ENCODE data around the gene CFD.
"Not testable (repeated sequence)": the region's sequence is repeated elsewhere in the genome, so short reads cannot be mapped to it uniquely, and the experiment has no call there.

The CFD gene

DNA sequence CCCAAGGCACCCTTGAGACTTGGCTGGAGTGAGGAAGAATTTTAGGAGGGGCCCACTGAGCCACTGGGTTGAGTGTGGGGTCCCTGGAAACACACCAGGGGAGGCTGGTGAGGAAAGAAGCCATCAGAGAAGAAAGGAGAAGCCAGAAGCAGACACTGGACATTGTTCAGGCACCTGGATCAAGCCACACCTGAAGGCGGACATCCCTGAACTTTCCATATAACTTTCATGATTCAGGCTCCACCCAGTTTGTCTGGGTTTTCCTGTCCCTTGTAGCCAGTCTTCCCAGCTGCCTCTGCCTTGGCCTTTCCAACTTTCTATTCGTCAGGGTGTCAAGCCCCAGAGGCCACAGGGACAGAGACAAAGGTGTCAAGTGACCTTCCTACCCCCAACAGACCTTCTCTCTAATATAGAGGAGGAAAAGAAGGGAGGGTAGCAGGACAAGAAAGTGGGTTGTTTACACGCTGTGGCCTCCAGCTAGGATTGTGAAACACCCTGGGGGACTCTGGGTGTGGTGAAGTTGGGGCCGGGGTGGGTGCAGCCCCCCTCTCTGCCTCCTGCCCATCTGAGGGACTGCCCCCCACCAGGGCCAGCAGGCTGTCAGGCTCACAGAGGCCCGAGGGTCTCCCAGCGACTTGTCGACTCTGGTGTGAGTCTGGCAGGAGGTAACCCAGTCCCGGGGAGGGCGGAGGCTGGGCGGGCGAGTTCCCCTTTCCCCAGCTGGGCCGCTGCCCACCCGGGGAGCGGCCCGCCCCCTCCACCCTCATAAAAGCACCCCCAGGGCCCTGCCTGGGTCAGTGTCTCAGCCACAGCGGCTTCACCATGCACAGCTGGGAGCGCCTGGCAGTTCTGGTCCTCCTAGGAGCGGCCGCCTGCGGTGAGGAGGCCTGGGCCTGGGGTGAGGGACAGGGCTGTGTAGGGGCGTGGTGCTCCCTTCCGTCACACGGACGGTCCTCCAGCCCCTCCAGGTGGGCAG, at the start of gene CFD:
Gene CFD, plus strand, starts transcription at position 797 of the 976 bp plus-strand sequence. Its CDS starts 26 bp downstream, at position 823.
- DNase-seq = no peak

DNA sequence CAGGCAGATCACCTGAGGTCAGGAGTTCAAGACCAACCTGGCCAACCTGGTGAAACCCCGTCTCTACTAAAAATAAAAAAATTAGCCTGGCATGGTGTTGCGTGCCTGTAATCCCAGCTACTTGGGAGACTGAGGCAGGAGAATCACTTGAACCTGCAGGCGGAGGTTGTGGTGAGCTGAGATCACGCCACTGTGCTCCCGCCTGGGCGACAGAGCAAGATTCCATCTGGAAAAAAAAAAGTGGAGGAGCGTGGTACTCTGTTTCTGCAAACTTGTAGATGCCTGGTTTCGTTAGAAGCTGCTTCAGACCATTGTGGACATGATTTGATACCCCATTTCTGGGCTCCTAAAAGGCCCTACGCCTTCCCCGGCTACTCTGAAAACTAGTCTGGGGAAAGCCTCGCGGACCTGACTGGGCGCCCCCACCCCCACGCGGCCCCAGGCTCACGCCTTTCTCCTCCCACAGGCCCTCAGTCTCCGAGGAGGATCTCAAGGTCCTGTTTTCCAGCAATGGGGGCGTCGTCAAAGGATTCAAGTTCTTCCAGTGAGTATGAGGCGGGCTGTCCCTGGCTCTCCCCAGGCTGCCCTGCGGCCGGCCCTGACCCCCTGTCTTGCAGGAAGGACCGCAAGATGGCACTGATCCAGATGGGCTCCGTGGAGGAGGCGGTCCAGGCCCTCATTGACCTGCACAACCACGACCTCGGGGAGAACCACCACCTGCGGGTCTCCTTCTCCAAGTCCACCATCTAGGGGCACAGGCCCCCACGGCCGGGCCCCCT, 49.2 kb upstream of the CFD start:
- no peak for DNase-seq

DNA sequence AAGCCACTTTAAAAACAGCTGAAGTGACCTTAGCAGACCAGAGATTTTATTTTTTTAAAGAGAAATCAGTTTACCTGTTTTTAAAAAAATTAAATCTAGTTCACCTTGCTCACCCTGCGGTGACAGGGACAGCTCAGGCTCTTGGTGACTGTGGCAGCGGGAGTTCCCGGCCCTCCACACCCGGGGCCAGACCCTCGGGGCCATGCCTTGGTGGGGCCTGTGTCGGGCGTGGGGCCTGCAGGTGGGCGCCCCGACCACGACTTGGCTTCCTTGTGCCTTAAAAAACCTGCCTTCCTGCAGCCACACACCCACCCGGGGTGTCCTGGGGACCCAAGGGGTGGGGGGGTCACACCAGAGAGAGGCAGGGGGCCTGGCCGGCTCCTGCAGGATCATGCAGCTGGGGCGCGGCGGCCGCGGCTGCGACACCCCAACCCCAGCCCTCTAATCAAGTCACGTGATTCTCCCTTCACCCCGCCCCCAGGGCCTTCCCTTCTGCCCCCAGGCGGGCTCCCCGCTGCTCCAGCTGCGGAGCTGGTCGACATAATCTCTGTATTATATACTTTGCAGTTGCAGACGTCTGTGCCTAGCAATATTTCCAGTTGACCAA, 48.5 kb upstream of the CFD start:
- no peak for DNase-seq

DNA sequence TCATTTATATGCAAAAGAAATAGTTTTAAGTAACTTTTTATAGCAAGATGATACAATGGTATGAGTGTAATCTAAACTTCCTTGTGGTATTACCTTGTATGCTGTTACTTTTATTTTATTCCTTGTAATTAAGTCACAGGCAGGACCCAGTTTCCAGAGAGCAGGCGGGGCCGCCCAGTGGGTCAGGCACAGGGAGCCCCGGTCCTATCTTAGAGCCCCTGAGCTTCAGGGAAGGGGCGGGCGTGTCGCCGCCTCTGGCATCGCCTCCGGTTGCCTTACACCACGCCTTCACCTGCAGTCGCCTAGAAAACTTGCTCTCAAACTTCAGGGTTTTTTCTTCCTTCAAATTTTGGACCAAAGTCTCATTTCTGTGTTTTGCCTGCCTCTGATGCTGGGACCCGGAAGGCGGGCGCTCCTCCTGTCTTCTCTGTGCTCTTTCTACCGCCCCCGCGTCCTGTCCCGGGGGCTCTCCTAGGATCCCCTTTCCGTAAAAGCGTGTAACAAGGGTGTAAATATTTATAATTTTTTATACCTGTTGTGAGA, 47.9 kb upstream of the CFD start:
- no peak for DNase-seq

DNA sequence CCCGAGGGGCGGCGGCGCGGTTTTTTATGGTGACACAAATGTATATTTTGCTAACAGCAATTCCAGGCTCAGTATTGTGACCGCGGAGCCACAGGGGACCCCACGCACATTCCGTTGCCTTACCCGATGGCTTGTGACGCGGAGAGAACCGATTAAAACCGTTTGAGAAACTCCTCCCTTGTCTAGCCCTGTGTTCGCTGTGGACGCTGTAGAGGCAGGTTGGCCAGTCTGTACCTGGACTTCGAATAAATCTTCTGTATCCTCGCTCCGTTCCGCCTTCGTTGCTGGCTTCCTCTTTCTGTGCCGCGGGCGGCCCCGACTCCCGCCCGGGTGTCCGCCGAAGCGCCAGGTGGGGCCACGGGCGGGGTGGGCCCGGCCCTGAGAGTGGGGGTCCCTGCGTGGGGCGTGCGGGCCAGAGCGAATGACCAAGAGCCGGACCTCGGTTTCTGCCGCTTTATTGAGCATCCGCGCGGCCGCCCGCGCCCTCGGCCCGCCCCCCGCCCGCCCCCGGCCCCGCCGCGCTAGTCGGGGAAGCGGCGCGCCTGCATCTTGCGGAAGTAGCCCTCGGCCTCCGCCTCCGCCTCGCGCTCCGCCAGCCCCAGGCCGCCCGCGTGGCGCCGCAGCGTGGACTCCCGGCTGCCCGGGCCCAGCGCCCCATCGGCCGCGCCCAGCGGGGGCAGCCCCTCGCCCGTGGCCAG, 47.3 kb upstream of the CFD start:
- no peak for DNase-seq

DNA sequence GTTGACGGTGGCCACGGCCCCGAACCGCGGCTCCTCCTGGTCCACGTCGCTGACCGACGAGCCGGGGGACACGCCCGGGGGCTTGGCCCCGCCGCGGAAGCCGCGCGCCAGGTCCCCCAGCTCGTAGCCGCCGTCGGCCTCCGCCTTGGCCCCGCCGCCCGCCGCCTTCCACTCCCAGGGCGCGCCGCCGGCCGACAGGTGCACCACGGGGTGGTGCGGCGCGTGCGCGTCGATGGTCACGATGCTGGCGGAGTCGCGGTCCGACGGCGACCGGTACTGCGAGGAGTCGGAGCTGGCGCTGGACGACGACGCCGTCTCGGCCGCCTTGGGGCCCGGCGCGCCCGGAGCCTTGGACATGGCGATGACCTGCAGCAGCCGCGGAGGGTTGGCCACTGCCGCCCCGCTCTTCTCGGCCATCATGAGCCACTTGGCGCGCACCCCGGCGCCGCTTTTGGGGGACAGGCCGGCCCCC, 46.7 kb upstream of the CFD start:
- DNase-seq = no peak

DNA sequence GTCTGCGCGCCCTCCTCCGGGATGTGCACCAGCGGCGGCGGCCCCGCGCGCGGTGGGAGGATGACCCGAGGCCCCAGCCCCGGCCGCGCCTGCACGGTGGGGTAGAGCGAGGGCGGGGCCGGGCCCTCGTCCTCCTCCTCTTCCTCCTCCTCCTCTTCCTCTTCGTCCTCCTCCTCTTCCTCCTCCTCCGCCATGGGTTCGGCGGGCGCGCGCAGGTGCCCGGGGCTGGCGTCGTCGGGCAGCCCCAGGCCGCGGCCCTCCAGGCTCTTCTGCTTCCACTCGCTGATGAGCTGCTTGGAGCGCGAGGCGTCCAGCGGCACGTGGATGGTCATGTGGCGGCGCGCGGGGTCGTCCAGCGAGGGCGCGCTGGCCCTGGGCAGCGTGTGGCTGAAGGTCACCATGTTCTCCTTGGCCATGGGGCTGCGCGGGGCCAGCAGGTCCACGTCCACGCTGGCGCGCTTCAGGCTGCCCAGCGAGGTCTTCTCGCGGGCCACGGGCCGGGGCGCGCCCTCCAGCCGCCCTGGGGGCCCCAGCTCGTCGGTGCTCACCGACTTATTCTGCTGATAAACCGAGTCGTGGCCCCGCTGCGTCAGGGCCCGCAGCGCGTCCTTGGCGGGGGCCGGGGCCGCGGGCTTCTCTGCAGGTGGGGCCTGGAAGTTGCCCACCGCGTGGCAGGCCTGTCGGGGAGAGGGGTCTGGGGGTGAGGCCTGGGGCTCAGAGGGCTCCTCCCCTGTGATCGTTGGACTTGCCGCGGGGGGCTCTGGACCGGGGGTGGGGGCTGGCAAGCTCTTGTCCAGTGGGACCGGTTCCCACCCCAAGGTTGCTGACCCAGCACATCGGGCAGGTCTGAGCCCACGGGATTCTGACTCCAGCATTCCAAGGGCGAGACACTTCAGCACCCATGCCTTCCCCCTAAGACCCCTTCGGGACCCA, 46.0 kb upstream of the CFD start:
- no peak for DNase-seq

DNA sequence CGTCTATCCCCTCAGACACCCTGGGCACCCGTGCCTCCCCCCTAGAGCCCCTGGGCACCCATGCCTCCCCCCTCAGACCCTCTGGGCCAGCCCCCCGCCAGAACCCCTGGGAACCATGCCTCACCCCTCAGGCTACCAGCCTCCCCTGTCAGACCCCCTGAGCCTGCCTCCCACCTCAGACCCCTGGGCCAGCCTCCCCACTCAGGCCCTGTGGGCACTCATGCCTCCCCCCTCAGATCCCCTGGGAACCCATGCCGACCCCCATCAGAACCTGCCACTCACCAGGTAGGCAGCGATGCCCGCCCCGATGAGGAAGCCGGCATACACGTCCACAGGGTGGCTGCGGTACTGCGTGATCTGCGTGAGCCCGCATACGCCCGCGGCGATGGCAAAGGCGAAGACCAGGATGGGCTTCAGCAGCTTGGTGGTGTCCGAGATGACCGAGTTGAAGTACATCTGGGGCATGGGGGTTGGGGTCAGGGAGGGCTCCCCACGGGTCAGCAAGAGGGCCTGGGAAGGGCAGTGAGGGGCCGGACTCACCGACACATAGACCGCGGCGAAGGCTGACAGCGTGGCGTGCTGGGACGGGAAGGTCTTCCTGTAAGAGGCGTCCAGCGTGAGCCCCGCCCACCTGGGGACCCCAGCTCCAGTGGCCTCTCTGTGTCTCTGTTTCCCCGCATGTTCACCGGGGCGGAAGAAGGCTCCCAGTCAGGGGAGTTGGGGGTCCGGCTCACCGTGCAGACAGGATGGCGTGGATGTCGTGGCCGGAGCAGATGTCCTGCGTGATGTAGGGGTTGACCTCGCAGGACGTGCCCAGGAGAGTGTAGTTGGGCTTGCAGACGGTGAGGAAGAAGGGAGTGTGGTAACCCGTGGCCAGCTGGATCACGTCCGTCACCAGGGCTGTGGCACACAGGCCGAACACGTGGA, 45.0 kb upstream of the CFD start:
- no peak for DNase-seq

DNA sequence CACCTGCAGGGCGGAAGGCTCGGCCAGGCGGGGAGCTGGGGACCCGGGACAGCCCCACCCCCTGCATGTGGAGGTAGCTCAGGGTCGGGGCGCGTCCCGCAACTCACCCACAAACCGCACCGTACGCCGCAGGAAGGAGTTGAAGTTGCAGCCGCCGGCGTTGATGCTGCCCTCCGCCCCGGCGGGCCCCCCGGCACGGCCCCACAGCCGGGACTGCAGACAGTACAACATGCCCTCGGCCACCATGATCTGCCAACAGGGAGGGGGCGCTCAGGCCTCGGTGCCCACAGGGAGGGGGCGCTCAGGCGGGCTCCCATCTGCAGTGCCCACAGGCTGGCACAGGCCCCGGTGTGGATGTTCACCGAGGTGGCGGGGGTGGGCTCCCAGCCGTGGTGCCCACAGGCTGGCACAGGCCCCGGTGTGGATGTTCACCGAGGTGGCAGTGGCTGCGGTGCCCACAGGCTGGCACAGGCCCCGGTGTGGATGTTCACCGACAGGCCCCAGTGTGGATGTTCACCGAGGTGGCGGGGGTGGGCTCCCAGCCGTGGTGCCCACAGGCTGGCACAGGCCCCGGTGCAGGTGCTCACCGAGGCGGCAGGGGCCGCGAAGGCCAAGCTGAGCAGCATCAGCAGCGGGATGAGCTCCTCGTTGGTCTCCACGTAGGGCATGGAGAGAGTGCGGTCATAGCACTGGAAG, 44.2 kb upstream of the CFD start:
- no peak for DNase-seq

DNA sequence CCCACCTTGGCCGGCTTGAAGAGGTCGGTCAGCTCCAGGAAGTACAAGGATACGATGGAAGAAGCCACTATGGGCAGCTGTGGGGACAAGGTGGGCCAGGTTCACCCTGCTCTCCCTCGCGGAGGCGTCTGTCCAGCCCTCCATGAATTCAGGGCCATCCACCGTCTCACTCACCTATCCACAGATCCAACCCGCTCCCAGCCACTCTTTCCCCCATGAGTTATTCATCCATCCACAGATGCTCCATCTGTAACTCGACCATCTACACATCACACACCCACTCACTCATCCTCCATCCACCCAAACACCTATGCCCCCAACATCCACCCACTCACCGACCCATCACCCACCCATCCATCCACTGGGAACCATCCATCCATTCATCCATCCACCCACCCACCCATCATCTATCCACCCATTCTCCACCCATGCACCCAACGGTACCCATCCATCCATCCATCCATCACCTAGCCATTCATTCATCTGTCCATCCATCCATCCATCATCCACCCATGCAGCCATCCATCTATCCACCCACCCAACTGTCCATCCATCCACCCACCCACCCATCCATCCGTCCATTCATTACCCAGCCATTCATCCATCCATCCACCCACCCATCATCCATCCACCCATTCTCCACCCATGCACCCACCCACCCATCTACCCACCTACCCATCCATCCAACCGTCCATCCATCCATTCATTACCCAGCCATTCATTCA, 43.5 kb upstream of the CFD start:
- DNase-seq = no peak

DNA sequence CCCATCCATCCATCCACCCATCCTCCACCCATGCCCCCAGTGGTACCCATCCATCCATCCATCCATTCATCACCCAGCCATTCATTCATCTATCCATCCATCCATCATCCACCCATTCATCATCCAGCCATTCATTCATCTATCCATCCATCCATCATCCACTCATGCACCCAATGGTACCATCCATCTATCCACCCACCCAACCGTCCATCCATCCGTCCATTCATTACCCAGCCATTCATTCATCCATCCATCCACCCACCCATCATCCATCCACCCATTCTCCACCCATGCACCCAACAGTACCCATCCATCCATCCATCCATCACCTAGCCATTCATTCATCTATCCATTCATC, 43.0 kb upstream of the CFD start:
- DNase-seq = no peak

DNA sequence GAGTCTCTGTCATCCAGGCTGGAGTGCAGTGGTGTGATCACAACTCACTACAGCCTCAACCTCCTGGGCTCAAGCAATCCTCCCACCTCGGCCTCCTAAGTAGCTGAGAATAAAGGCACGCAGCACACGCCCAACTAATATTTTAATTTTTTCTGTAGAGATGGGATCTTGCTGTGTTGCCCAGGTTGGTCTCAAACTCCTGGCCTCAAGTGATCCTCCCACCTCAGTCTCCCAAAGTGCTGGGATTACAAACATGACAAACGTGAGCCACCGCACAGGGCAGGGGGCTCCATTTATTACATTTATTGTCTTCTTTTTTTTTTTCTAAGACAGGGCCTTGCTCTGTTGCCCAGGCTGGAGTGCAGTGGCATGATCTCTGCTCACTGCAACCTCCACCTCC, 39.3 kb upstream of the CFD start:
- DNase-seq = not testable (repeated sequence)

DNA sequence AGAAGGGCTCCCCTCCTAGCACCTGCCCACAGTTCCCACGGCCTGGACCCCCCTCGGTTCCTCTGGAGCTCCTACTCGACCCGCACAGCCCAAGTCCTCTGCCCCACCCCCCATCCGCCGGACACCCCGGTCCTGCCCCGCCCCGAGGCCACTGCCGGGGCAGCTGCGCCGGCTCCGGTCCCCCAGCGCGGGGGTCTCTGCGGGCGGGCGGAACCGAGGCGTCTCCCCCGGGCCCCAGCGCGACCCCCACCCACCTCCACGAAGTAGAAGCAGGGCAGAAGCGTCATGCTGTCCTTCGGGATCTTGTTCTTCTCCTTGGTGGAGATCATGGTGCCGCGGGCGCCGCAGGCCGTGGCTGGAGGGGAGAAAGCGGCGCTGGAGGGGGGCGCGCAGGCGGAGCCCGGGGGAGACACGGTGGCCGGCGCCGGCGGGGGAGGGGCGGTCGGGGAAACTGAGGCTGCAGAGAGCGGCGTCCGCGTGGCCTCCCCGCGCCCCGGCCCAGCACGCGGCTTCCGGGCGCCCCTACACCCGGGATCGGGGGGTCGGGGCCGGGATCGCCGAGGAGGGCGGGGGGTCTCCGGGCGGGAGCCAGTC, 38.1 kb upstream of the CFD start:
- DNase-seq = no peak

DNA sequence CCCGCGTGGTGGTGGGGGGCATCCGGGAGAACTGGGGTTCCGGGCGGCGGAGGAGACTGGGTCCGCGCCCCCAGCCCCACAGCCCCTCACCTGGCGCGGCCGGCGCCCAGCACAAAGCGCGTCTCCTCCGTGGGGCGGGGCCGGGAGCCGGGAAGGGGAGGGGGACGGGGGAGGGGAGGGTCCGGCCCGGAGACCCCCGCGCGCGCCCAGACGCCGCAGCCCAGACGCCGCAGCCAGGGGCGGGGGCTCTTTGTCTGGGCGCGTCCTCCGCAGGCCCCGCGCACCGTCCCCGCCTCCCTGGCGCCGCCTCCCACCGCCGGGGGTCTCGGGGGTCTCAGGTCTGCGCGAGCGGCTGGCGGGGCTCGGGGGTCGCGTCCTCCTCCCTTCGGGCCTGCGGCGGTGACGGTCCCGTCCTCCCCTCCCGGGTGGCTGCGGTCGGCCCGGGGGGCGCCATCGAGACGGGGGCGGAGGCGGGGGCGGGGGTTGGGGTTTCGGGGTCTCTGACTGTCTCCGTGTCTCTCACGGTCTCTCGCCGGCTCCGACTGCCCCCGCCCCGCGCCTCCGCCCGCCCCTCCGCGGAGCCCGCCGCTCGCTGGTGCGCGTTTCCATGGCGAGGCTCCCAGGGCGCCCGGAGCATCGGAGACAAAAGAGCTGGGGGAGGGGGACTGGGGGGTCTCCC, 37.5 kb upstream of the CFD start, which contains the start of gene PLPPR3:
Gene PLPPR3, minus strand, starts transcription at position 131 of the 679 bp plus-strand sequence. CDS start 396 bp downstream, outside the sequence.
- DNase-seq = no peak

DNA sequence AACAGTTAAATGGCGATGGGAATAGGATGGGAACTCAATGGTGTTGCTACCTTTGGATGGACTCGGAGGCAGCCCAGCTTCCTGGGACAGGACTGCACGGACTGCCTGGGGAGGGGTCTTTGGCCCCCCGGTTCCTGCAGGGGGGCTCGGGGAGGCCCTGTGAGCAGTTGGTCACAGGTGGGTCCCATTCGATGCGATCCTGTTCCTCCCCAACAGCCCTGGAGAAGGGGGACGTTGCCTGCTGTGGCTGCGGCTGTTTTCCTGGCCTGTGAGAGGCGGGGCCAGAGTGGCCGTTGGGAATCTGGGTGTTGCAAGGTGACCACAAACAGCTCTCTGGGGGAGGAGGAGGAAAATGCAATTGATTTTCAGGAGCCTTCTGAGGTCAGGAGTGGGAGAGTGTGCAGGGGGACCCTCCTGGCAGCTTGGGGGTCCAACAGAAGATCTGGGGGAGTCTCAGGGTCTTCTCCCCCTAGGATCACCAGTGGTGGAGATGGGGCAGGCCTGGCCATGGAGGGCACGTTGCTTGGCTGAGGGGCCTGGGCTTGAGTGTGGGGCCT, 35.8 kb upstream of the CFD start:
- no peak for DNase-seq

DNA sequence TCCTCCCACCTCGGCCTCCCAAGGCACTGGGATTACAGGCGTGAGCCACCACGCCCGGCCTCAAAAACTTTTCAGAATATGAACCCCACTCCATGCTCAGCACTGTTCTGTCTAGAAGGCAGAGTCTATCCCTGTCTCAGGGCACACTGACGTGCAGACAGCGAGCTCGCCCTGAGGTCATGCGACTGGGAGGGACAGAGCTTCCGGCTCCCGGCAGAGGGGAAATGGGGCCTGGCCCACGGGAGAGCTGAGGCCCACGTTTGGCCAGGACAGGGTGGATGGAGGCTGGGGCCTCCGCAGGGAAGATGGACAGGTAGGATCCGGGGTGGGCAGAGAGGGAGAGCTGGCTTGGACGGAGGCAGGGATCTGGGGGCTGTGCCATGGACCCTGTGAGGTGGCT, 34.6 kb upstream of the CFD start:
- no peak for DNase-seq

DNA sequence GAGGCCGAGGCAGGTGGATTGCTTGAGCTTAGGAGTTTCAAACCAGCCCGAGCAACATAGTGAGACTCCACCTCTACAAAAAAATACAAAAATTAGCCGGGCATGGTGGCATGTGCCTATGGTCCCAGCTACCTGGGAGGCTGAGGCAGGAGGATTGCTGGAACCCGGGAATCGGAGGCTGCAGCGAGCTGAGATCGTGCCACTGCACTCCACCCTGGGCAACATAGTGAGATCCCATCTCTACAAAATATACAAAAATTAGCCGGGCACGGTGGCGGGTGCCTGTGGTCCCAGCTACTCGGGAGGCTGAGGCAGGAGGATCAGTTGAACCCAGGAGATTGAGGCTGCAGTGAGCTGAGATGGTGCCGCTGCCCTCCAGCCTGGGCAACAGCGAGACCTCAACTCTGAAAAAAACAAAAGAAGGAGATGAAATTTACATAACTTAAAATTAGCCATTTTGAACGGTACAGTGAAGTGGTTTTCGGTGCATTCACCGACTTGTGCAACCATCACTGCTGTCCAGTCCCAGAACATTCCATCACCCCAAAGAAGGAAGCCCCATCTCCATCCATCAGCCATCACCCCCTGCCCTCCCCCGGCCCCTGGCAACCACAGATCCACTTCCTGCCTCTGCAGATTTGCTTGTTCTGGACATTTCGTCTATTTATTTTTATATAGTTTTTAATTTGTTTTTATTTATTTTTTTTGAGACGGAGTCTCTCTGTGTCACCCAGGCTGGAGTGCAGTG, 33.4 kb upstream of the CFD start:
- no peak for DNase-seq
